RCC 7860 (cell line): Measurements from ENCODE around the gene GUCY1A2.

Experiments used
- DNase-seq: peaks from one replicate; pipeline ENCODE4 v3.0.0-alpha.2; 2015; ENCODE audit warnings: low spot score
- FAIRE-seq: peaks from 2 replicates; lab custom pipeline; 2012; peaks lifted over from hg19 to GRCh38; lab: Jason Lieb, UNC

Gene GUCY1A2

GRCh38 chr11:106679581-106679980, 338.7 kb downstream of the GUCY1A2 start:
- DNase-seq (no peak), FAIRE-seq (no peak)

GRCh38 chr11:106679181-106679580, 339.1 kb downstream of the GUCY1A2 start:
- FAIRE-seq = no peak
- no peak for DNase-seq

- DNase-seq (no peak), FAIRE-seq (no peak)
Observed at GRCh38 chr11:106670069-106670468, 348.2 kb downstream of the GUCY1A2 start.

- DNase-seq (peak; percentile 29), FAIRE-seq (no peak)
Observed at GRCh38 chr11:106668147-106668546, 350.1 kb downstream of the GUCY1A2 start.

GRCh38 chr11:106656646-106657045, 361.6 kb downstream of the GUCY1A2 start:
- FAIRE-seq (no peak), DNase-seq (no peak)

- FAIRE-seq (peak; percentile 45), DNase-seq (peak; percentile 50)
Observed at GRCh38 chr11:106644824-106645223, 373.5 kb downstream of the GUCY1A2 start.

GRCh38 chr11:106642331-106642730, 375.9 kb downstream of the GUCY1A2 start:
- FAIRE-seq (no peak), DNase-seq (no peak)

- no peak for DNase-seq
- no peak for FAIRE-seq
Observed at GRCh38 chr11:106632283-106632682, 386.0 kb downstream of the GUCY1A2 start.

GRCh38 chr11:106627694-106628093, 390.6 kb downstream of the GUCY1A2 start:
- no peak for FAIRE-seq

GRCh38 chr11:106625566-106625965, 392.7 kb downstream of the GUCY1A2 start:
- no peak for DNase-seq
- no peak for FAIRE-seq

More at GRCh38 chr11:106627694-106628093, 390.6 kb downstream of the GUCY1A2 start:
- no peak for DNase-seq

GRCh38 chr11:106624377-106624776, 393.9 kb downstream of the GUCY1A2 start:
- DNase-seq (no peak), FAIRE-seq (no peak)
